Endodermal cell (in vitro differentiated cells): Measurements from ENCODE around the gene RAPGEFL1. TPM values are rescaled to one million over a fixed set of nuclear protein-coding genes. Genes with fewer than 3 reads are reported as not detected.

Source experiments
- DNase-seq: peaks from one replicate; pipeline ENCODE4 v3.0.0-alpha.2; 2017
- H3K27ac ChIP-seq: 2 replicates; pipeline ENCODE4 v1.5.1; 2013; ENCODE audit warnings: mild to moderate bottlenecking, low read depth, low read length, moderate library complexity
- H3K27me3 ChIP-seq: 2 replicates; pipeline ENCODE4 v1.6.1; 2013; ENCODE audit warnings: mild to moderate bottlenecking, low read length, moderate library complexity; ENCODE audit not compliant: insufficient read depth, control insufficient read depth, poor library complexity, severe bottlenecking
- H3K36me3 ChIP-seq: 2 replicates; pipeline ENCODE4 v1.7.0; 2013; ENCODE audit warnings: mild to moderate bottlenecking, low read length, moderate library complexity; ENCODE audit not compliant: control insufficient read depth, insufficient read depth
- H3K4me1 ChIP-seq: one replicate; pipeline ENCODE4 v1.7.0; 2013; ENCODE audit warnings: low read length; ENCODE audit not compliant: control insufficient read depth, insufficient read depth
- H3K4me3 ChIP-seq: 2 replicates; pipeline ENCODE4 v1.5.1; 2013; ENCODE audit warnings: mild to moderate bottlenecking, low read length, moderate library complexity
- H3K9ac ChIP-seq: 2 replicates; pipeline ENCODE4 v1.6.1; 2013; ENCODE audit warnings: mild to moderate bottlenecking, low read length, moderate library complexity; ENCODE audit not compliant: poor library complexity, severe bottlenecking; ENCODE audit errors: extremely low read depth
- H3K9me3 ChIP-seq: 2 replicates; pipeline ENCODE4 v1.6.1; 2013; ENCODE audit warnings: mild to moderate bottlenecking, low read length, moderate library complexity; ENCODE audit not compliant: control insufficient read depth
- H3K27ac Mint-ChIP-seq: 2 replicates; pipeline ENCODE4 v1.8.0; 2020; ENCODE audit warnings: mixed read lengths
- H3K27me3 Mint-ChIP-seq: 2 replicates; pipeline ENCODE4 v1.8.0; 2021; ENCODE audit warnings: mild to moderate bottlenecking, mixed read lengths; ENCODE audit not compliant: insufficient read depth
- H3K36me3 Mint-ChIP-seq: 2 replicates; pipeline ENCODE4 v1.8.0; 2020; ENCODE audit warnings: low read depth, mixed read lengths
- H3K4me1 Mint-ChIP-seq: 2 replicates; pipeline ENCODE4 v1.8.0; 2020; ENCODE audit warnings: mixed read lengths
- H3K4me3 Mint-ChIP-seq: 2 replicates; pipeline ENCODE4 v1.8.0; 2020; ENCODE audit warnings: mild to moderate bottlenecking, moderate library complexity, mixed read lengths
- H3K9me3 Mint-ChIP-seq: 2 replicates; pipeline ENCODE4 v1.8.0; 2020; ENCODE audit warnings: mild to moderate bottlenecking, mixed read lengths
- CTCF ChIP-seq: fragments of 200-600 bp; sonication (generic); conservative IDR thresholded peaks from 2 replicates; pipeline ENCODE4 v1.5.0; 2021; ENCODE audit warnings: antibody characterized with exemption, mild to moderate bottlenecking
- WGBS, 2 experiments: methylation state at CpG; one replicate each; pipeline versions ENCODE4 v1.1.5 to v1.1.7; 2013; ENCODE audit warnings: missing lambda C conversion rate in 2 of 2, mixed read lengths in 1 of 2; ENCODE audit not compliant: insufficient coverage in 1 of 2, insufficient read length in 1 of 2; 5-methylcytosine and 5-hydroxymethylcytosine counted together
- total RNA-seq, 2 donors: library from RNA; stranded (reverse); fragmentation: NEBNext Ultra II Directional in 1 of 2; extraction: Animal tissue kit (Norgen Biotek cat#: 25700) in 1 of 2; gene quantifications; 2 replicates in 1 of 2; 3 replicates in 1 of 2; pipeline ENCODE4 v1.2.1, GENCODE V29; 2021

RAPGEFL1 gene
- total RNA-seq, 2 donors from 2014 or later: 15.6 to 20.8 TPM

- H3K4me3 ChIP-seq: no peak overlapping the region
- H3K36me3 ChIP-seq: peaks cover 61% of the 10 kb centered on the region
- H3K9ac ChIP-seq: no peak overlapping the region
- H3K9me3 ChIP-seq: no peaks in the 10 kb centered on the region
- no peak for DNase-seq
- Mint-ChIP-seq H3K4me3 (no peak overlapping the region), H3K27me3 (no peaks in the 10 kb centered on the region), H3K9me3 (no peaks in the 10 kb centered on the region), H3K4me1 (no peaks in the 10 kb centered on the region), H3K27ac (no peak overlapping the region), H3K36me3 (peaks cover 59% of the 10 kb centered on the region)
- H3K27me3 ChIP-seq: no peaks in the 10 kb centered on the region
- peaks cover 1% of the 10 kb centered on the region for H3K4me1 ChIP-seq
- 88 to 90% methylated on average over 1 of the region's 1 CpG for WGBS, 2 experiments
- no peak for TF ChIP-seq CTCF
- no peak overlapping the region for H3K27ac ChIP-seq
Measured at GRCh38 chr17:40174514-40174913, 2.8 kb upstream of the RAPGEFL1 start.

- 95% methylated on average over 6 to 7 of the region's 7 CpGs for WGBS, 2 experiments
- H3K36me3 Mint-ChIP-seq: peaks cover 44% of the 10 kb centered on the region
- Histone ChIP-seq H3K27ac (no peak overlapping the region), H3K9me3 (no peaks in the 10 kb centered on the region), H3K27me3 (no peaks in the 10 kb centered on the region), H3K4me1 (peaks cover 5% of the 10 kb centered on the region), H3K4me3 (no peak overlapping the region), H3K9ac (no peak overlapping the region), H3K36me3 (peaks cover 45% of the 10 kb centered on the region)
- H3K9me3 Mint-ChIP-seq: no peaks in the 10 kb centered on the region
- TF ChIP-seq CTCF: no peak
- DNase-seq: peak; percentile 56
- peaks cover 3% of the 10 kb centered on the region for H3K4me1 Mint-ChIP-seq
- no peaks in the 10 kb centered on the region for H3K27me3 Mint-ChIP-seq
- H3K27ac Mint-ChIP-seq: no peak overlapping the region
- no peak overlapping the region for H3K4me3 Mint-ChIP-seq
Measured at GRCh38 chr17:40175928-40176753, 1.1 kb upstream of the RAPGEFL1 start.

- H3K9me3 ChIP-seq: no peaks in the 10 kb centered on the region
- Mint-ChIP-seq H3K27me3 (no peaks in the 10 kb centered on the region), H3K4me1 (peaks cover 3% of the 10 kb centered on the region), H3K36me3 (peaks cover 38% of the 10 kb centered on the region), H3K9me3 (no peaks in the 10 kb centered on the region), H3K4me3 (peak overlapping the region; percentile 38), H3K27ac (no peak overlapping the region)
- H3K4me3 ChIP-seq: no peak overlapping the region
- H3K36me3 ChIP-seq: peaks cover 39% of the 10 kb centered on the region
- H3K27me3 ChIP-seq: no peaks in the 10 kb centered on the region
- TF ChIP-seq CTCF: no peak
- WGBS, 2 experiments: 100% methylated on average over 1 to 2 of the region's 2 CpGs
- DNase-seq: peak; percentile 68
- no peak overlapping the region for H3K27ac ChIP-seq
- H3K9ac ChIP-seq: no peak overlapping the region
- peaks cover 5% of the 10 kb centered on the region for H3K4me1 ChIP-seq
Measured at GRCh38 chr17:40176754-40177110, 538 bp upstream of the RAPGEFL1 start.
